Fibroblast of lung (primary cell): ENCODE measurements around the gene CEP120.

Experiments used
- EZH2 ChIP-seq: IDR thresholded peaks from 2 replicates; pipeline ENCODE4 v1.5.1; 2012; ENCODE audit warnings: low read length, control low read depth, mild to moderate bottlenecking; ENCODE audit errors: missing control alignments
- TF ChIP-seq, protein P1 (sequence below), 2 donors: IDR thresholded peaks in 1 of 2; conservative IDR thresholded peaks in 1 of 2; 1 replicate in 1 of 2; 2 replicates in 1 of 2; pipeline ENCODE4 v1.5.1; 2011 to 2012; ENCODE audit warnings: low read length in 2 of 2, control low read depth in 1 of 2, inconsistent platforms in 1 of 2, low read depth in 1 of 2, mild to moderate bottlenecking in 1 of 2

- TF ChIP-seq, protein P1, sequence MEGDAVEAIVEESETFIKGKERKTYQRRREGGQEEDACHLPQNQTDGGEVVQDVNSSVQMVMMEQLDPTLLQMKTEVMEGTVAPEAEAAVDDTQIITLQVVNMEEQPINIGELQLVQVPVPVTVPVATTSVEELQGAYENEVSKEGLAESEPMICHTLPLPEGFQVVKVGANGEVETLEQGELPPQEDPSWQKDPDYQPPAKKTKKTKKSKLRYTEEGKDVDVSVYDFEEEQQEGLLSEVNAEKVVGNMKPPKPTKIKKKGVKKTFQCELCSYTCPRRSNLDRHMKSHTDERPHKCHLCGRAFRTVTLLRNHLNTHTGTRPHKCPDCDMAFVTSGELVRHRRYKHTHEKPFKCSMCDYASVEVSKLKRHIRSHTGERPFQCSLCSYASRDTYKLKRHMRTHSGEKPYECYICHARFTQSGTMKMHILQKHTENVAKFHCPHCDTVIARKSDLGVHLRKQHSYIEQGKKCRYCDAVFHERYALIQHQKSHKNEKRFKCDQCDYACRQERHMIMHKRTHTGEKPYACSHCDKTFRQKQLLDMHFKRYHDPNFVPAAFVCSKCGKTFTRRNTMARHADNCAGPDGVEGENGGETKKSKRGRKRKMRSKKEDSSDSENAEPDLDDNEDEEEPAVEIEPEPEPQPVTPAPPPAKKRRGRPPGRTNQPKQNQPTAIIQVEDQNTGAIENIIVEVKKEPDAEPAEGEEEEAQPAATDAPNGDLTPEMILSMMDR (conservative IDR thresholded peaks at IDR 0.05 in 1 of 2, IDR thresholded peaks at IDR 0.05 in 1 of 2; ENCODE audit: low read depth in 1 of 2, low read length in 2 of 2), result no peak
- TF ChIP-seq EZH2, result no peak
These were observed 33.0 kb upstream of the CEP120 start for GRCh38 chr5:123456242-123456641.
